HG02885 (cell line): ENCODE data around the gene ABCE1.

ENCODE experiments used
- ATAC-seq: cut with Tn5 transposase; IDR thresholded peaks from one replicate; pipeline ENCODE4 v1.9.1; 2021; ENCODE audit warnings: mild to moderate bottlenecking; ENCODE audit not compliant: unreplicated experiment, poor library complexity

Gene ABCE1

DNA sequence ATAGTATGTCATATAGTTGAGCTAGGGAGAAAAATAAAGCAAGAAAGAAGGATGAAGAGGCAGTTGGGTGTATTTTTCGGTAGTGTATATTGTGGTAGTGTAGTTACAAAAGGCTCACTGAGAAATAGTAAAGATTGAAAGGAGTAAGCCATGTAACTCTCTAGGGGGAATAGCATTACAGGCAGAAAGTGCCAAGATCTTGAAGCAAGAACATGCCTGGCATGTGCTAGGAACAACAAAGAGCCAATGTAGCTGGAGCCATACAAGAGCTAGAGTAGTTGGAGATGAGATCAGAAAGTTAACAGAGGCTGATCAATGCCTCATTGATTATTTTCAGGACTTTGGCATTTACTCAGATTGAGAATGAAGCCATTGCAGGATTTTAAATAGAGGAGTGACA lies 3.0 kb downstream of the ABCE1 start:
- ATAC-seq = no peak

DNA sequence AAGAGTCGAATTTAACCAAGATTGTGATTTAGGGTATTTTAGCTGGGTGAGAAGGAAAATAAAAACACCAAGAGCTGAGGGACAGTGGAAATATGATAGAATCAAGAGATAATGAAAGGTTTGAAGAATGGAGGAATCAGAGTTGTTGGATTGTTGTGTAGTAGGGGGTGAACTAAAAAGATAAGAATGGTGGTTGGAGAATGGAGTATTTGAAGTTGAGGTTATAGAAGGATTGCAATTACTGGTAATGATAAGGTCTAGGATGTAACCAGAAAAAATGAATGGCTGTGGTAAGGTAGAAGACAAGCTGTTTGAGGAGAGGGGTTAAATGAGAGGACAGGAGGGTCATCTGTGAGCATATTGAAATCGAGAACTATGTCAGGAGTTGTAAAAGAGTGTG lies 4.5 kb downstream of the ABCE1 start:
- ATAC-seq = no peak

- ATAC-seq = no peak
These were observed 5.4 kb downstream of the ABCE1 start for GRCh38 chr4:145103496-145103895.

DNA sequence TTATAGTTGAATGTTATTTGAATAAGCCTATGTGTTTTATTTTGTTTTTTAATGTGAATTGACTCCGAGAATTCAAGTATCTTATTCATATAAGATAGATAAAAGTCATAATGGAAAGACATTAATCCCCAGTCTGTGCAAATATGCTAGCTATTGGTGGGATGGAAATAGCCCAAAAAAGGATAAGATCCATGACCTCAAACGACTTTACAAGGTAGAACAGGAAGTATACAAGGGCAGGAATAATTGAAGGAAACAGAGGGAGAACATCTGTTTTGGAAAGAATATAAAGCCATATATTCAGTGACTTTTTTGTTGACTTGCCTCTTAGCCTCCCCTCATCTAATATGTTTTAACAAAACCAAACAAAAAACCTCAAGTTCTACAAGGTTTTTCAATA lies 9.0 kb downstream of the ABCE1 start:
- ATAC-seq = no peak

DNA sequence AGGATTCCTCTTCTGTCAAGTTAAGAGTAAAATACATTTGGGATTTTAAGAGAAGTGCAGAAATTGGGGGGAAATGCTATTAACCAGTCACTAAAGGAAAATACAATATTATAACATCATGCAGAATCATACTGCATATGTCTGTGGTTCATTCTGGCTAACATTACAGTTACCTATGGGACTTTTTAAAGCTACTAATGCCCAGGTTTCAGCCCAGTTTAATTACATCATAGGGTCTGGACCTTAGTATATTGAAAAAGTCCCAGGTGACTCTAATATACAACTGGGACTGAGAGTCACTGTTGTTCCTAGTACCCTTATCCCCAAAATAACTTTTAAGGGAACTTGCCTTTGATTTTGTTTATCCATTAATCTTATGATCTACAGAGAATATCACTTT lies 10.0 kb downstream of the ABCE1 start:
- no peak for ATAC-seq

DNA sequence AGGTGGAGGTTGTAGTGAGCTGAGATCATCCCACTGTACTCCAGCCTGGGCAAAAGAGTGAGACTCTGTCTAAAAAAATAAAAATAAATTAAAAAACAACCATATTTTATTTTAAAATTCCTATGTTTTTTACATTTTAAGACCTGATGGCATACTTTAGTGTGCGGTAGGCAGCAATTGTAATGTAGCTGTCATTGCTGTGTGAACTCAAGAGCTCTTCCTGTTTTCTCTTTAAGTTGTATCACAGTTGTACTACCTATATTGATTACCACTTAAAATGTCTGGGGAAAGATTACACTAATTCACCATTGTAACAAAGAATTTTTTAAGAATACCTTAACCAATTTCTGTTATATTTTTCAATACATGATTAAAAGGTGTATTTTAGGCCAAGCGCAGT lies 27.3 kb downstream of the ABCE1 start:
- no peak for ATAC-seq

GRCh38 chr4:145130130-145130529 lies 32.0 kb downstream of the ABCE1 start:
- ATAC-seq = no peak

DNA sequence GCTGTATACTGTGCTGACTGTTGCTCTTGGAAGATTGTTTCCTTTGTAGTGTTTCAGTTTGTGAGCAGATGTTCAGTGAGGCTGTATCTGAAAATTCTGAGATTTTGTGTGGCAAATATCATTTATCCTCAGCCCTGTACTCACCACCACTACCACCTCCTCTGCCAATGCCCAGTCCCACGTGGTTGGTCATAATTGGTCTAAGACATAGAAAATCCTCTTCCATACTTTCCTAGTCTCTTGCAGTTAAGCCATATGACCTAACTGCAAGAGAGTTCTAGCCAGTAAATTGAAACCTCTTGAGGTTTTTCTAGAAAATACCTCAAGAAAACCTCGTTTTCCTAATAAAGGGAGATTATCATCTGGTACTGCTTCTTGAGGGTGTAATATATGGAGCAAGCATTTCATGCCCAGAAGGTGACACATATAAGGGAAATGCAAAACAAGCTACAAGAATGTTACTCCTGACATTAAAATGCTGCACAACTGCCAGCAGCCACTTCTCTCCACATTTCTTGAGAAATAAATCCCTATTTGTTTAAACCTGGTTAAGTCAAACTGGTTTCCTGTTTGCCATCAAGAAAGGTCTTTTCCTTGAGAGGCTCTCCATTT lies 32.8 kb downstream of the ABCE1 start:
- ATAC-seq = no peak

DNA sequence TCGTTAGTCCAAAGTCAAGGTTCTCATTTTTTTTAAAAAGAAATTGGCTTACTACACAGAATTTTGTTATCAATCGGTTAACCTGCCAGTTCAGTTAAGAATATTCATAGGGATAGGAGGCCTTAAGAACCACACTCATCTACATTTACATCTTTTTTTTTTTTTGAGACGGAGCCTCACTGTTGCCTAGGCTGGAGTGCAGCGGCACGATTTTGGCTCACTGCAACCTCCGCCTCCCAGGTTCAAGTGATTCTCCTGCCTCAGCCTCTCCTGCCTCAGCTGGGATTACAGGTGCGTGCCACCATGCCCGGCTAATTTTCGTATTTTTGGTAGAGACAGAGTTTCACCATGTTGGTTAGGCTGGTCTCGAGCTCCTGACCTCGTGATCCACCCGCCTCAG lies 33.7 kb downstream of the ABCE1 start:
- ATAC-seq = no peak

GRCh38 chr4:145132511-145133098 lies 34.5 kb downstream of the ABCE1 start:
- ATAC-seq = peak; percentile 85

- ATAC-seq = peak; percentile 27
These were observed 38.1 kb downstream of the ABCE1 start for GRCh38 chr4:145136219-145136618.

DNA sequence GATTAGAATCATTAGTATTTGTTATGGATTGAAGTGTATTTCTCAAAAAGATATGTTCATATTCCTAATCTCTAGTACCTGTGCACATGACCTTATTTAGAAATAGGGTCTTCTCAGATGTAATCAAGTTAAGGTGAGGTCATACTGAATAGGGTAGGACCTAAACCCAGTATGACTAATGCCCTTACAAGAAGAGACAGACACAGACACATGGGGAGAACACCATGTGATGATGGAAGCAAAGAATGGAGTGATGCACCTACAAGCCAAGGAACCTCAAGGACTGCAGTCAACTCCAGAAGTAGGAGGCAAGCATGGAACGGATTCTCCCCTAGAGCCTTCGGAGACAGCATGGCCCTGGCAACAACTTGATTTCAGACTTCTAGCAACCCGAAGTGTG lies 50.9 kb downstream of the ABCE1 start:
- no peak for ATAC-seq

GRCh38 chr4:145153181-145153903 lies 55.2 kb downstream of the ABCE1 start:
- ATAC-seq = no peak

GRCh38 chr4:145153904-145154298 lies 55.8 kb downstream of the ABCE1 start:
- ATAC-seq = peak; percentile 58

GRCh38 chr4:145154573-145154972 lies 56.5 kb downstream of the ABCE1 start:
- peak; percentile 86 for ATAC-seq

DNA sequence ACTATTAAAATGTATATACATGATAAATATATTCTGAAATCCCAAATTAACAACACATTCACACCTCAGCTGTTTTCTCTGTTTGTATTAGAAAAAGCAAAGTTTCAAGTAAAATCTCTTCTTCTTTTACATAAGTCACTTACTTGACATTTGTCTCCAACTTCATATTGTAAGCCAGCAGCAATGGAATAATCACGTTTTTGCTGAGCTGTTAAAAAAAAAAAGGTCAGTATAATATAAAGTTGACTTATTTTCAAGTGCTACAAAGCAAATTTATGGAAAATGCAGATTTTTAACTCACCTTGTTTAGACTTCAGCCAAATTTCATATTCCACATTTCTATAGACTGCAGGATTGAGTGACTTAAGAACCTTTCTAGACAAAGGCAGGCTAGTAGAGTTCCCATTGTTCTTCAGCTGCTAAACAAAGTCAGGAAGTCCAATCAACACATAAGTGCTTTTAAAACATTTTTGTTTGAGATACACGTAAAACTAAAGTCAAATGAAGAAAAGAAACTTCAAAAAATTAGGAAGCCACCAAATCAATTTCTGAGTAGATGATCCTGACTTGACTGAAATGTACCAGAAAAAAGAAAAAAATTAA lies 57.3 kb downstream of the ABCE1 start:
- no peak for ATAC-seq

- ATAC-seq = no peak
These were observed 58.9 kb downstream of the ABCE1 start for GRCh38 chr4:145156986-145157385.

- ATAC-seq = no peak
These were observed 63.4 kb downstream of the ABCE1 start for GRCh38 chr4:145161549-145161948.

- no peak for ATAC-seq
These were observed 69.8 kb downstream of the ABCE1 start for GRCh38 chr4:145167887-145168286.

DNA sequence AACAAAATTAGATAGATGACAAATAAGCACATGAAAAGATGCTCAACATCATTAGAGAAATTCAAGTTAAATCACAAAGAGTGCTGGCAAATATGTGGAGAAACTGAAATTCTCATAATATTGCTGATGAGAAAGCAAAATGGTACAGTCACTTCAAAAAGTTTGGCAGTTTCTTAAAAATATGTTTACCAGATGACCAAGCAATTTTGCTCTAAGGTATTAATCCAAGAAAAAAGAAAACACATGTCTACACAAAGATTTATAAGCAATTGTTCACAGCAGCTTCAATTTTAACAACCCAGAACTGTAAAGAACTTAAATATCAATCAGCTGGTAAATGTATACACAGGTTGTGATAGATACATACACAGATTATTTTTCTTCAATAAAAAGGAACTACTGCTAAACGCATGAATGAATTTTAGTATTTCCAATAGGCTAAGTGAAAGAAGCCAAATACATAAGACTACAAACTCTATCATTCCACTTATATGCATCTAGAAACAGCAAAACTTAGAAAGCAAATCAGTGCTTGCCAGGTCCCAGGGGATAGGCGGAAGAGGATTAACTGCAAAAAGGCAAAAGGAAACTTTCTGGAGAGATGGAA lies 70.6 kb downstream of the ABCE1 start:
- ATAC-seq = no peak

DNA sequence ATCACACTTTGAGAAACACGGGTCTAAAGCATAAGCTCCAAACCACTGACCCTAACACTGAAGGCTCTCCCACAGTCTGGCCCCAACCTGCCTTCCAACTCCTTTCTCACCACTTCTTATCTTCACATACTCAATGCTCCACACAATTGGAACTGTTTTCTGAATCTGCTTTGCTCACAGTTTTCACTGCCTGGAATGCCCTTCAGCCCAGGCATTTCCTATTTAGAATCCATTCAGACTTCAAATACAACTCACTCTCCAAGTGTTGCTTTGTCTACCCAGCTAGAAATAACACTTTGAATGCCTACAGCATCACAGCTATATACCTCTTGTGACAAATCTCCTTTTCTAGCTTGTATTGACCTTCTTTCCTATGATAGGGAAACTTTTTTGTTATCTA lies 72.1 kb downstream of the ABCE1 start:
- ATAC-seq = no peak
